ENCODE data around the gene TSPAN11. TPM values are rescaled to one million over a fixed set of nuclear protein-coding genes. Genes with fewer than 3 reads are reported as not detected.

Gene TSPAN11
- total RNA-seq, 1 experiment from 2014 or later: 4.6 TPM

GRCh38 chr12:30991466-30991865, 64.9 kb downstream of the TSPAN11 start:
- Mint-ChIP-seq H3K27me3 (ENCODE audit: low read depth) (no peaks in the 10 kb centered on the region), H3K27ac (no peak overlapping the region; the same call in 1 of the 2 replicates), H3K4me1 (peaks cover 13% of the 10 kb centered on the region), H3K9me3 (no peaks in the 10 kb centered on the region), H3K36me3 (no peaks in the 10 kb centered on the region), H3K4me3 (no peak overlapping the region)
- CTCF ChIA-PET: interaction anchor here (1.0 to 4.9 kb wide), 7 partner anchors 11 to 236 kb away, joined by 3 to 65 read pairs (median 11); partner anchors contain the start of genes CAPRIN2 and TSPAN11
- no peak for TF ChIP-seq SMAD3 (CRISPR knock-in tag; IDR thresholded peaks at IDR 0.05; ENCODE audit: borderline replicate concordance)
- TF ChIP-seq CTCF (IDR thresholded peaks at IDR 0.05): no peak
- no peak for TF ChIP-seq AFF4 (CRISPR knock-in tag; IDR thresholded peaks at IDR 0.05; ENCODE audit: borderline replicate concordance)
- no peak for TF ChIP-seq FOXP1 (CRISPR knock-in tag; IDR thresholded peaks at IDR 0.05; ENCODE audit: borderline replicate concordance)
- TF ChIP-seq, protein P1, sequence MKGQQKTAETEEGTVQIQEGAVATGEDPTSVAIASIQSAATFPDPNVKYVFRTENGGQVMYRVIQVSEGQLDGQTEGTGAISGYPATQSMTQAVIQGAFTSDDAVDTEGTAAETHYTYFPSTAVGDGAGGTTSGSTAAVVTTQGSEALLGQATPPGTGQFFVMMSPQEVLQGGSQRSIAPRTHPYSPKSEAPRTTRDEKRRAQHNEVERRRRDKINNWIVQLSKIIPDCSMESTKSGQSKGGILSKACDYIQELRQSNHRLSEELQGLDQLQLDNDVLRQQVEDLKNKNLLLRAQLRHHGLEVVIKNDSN (CRISPR knock-in tag; IDR thresholded peaks at IDR 0.05): no peak
- no peak for TF ChIP-seq ZNF671 (CRISPR knock-in tag; IDR thresholded peaks at IDR 0.05)
- no peak for TF ChIP-seq STAT6 (CRISPR knock-in tag; conservative IDR thresholded peaks at IDR 0.05; ENCODE audit: low read depth)
- TF ChIP-seq MYBL2 (CRISPR knock-in tag; IDR thresholded peaks at IDR 0.05): no peak
- TF ChIP-seq FOXK1 (CRISPR knock-in tag; IDR thresholded peaks at IDR 0.05): no peak
- TF ChIP-seq TP53 (CRISPR knock-in tag; IDR thresholded peaks at IDR 0.05): no peak
- no peak for TF ChIP-seq ZNF232 (CRISPR knock-in tag; IDR thresholded peaks at IDR 0.05)
- no peak for TF ChIP-seq ZMAT4 (CRISPR knock-in tag; IDR thresholded peaks at IDR 0.05)
- TF ChIP-seq, protein P2, sequence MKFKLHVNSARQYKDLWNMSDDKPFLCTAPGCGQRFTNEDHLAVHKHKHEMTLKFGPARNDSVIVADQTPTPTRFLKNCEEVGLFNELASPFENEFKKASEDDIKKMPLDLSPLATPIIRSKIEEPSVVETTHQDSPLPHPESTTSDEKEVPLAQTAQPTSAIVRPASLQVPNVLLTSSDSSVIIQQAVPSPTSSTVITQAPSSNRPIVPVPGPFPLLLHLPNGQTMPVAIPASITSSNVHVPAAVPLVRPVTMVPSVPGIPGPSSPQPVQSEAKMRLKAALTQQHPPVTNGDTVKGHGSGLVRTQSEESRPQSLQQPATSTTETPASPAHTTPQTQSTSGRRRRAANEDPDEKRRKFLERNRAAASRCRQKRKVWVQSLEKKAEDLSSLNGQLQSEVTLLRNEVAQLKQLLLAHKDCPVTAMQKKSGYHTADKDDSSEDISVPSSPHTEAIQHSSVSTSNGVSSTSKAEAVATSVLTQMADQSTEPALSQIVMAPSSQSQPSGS (CRISPR knock-in tag; IDR thresholded peaks at IDR 0.05; ENCODE audit: borderline replicate concordance, low read depth): no peak
- POLR2A ChIA-PET: no interaction called here
- ATAC-seq (no peak), DNase-seq (ENCODE audit: low spot score) (no peak)

DNA sequence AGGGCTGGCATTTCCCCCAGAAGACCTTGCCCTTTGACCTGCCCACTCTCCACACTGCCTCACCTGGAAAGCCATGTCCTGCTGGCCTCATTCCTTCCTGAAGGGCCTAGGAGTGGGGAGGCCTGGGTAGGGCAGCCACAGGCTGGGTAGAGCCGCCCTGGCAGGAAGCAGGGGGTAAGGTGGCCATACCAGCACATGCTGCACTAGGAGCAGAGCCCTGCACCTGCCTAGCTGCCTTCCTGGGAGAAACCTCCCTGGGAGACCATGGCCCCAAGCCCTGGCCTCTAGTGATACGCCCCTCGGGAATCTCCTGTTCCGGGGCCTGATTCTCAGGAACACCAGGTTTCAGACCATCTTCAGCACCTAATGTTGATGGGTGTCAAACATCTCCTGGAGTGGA, 65.8 kb downstream of the TSPAN11 start:
- Mint-ChIP-seq H3K27ac (no peak overlapping the region), H3K36me3 (no peaks in the 10 kb centered on the region), H3K9me3 (no peaks in the 10 kb centered on the region), H3K4me1 (peaks cover 20% of the 10 kb centered on the region), H3K4me3 (no peak overlapping the region), H3K27me3 (ENCODE audit: low read depth) (no peaks in the 10 kb centered on the region)
- no peak for ATAC-seq
- TF ChIP-seq GRHL2 (CRISPR knock-in tag; IDR thresholded peaks at IDR 0.05; ENCODE audit: insufficient replicate concordance, severe bottlenecking): no peak
- TF ChIP-seq, protein P3, sequence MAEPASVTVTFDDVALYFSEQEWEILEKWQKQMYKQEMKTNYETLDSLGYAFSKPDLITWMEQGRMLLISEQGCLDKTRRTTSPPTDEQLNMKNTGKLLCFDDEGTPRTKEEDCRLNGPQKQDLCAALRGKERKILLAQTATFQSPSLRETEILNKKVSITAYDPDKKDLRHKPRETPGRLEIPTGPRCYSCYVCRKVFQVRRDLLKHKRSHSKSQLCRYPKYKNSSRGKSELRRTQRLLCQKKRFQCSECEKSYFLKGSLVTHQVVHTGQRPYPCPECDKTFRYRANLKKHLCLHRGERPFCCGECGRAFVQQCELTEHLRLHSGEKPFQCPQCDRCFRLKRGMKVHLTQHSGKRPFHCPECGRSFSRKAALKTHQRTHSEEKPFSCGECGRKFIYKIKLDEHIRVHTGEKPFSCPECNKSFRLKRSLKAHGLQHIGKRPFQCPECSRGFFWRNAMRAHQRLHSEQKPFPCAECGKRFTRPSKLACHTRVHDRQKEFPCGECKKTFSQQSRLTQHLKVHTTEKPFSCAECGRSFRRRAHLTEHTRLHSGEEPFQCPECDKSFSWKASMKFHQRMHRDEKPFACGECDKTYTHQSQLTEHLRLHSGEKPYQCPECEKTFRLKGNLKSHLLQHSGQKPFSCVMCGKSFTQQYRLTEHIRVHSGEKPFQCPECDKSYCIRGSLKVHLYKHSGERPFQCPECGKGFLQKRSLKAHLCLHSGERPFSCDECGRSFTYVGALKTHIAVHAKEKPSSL (CRISPR knock-in tag; conservative IDR thresholded peaks at IDR 0.05): no peak
- POLR2A ChIA-PET: no interaction called here
- DNase-seq (ENCODE audit: low spot score): no peak
- CTCF ChIA-PET: interaction anchor here (1.1 to 4.9 kb wide), 2 partner anchors 141 to 237 kb away, joined by 3 to 65 read pairs; partner anchors contain the start of gene CAPRIN2
